Stimulated activated CD4-positive, alpha-beta T cell treated with anti-CD3 and anti-CD28 coated beads, Interleukin-12 subunit alpha, Interleukin-12 subunit beta, amount 100 ng/mL, for 4 hours (primary cell): ENCODE measurements around the gene HYI.
A peak's percentile ranks its signal among the peaks of the same experiment; 100 is the strongest.
"Not testable (repeated sequence)": the region's sequence is repeated elsewhere in the genome, so short reads cannot be mapped to it uniquely, and the experiment has no call there.

Experiments
- DNase-seq: peaks from one replicate; pipeline ENCODE4 v3.0.0-alpha.2; 2020

The HYI gene

GRCh38 chr1:43426221-43426620, 27.5 kb downstream of the HYI start:
- no peak for DNase-seq

GRCh38 chr1:43425045-43425444, 28.7 kb downstream of the HYI start:
- no peak for DNase-seq

DNA sequence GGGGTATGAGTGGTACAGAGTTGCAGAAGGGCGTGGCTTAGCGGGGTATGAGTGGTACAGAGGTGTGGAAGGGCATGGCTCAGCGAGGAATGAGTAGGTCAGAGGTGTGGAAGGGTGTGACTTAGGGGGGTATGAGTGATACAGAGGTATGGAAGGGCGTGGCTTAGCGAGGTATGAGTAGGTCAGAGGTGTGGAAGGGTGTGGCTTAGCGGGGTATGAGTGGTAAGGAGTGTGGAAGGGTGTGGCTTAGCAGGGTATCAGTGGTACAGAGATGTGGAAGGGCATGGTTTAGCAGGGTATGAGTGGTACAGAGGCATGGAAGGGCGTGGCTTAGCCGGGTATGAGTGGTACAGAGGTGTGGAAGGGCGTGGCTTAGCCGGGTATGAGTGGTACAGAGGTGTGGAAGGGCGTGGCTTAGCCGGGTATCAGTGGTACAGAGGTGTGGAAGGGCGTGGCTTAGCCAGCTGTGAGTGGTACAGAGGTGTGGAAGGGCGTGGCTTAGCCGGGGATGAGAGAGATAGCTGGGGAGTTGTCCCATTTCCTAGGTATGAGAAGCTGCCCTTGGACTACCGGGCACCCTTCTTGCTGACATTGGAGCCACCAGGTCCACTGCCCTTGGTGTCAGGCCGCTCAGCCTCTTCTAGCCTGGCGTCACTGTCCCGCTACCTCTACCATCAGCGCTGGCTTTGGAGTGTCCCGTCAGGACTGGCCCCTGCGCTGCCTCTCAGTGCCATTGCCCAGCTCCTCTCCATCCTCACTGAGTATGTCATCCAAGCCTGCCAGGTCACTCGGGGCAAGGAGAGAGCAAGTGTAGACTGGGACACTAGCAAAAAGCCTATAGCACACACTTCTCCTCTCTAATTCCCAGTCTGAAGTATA, 29.8 kb downstream of the HYI start:
- DNase-seq: no peak

- DNase-seq: no peak
These were observed 30.6 kb downstream of the HYI start for GRCh38 chr1:43422995-43423671.

- DNase-seq: no peak
These were observed 31.6 kb downstream of the HYI start for GRCh38 chr1:43421976-43422750.

DNA sequence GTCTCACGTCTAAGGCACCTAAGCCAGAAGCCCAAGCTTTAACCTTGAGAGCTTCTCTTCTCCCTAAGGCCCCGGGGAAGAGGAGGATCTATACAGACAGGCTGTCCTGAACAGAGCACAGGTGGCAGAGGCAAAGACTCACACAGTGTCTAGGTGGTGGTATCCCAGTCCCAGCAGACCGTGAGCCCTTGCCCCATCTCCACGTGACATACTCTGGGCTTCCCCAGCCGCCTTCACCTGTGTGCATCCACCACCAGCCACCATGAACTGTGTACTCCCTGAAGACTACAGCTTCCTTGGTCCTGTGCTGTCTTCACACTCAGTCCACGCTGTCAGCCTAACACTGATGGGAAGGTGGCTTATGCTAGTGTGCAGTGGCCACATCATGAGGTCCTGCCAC, 32.3 kb downstream of the HYI start:
- no peak for DNase-seq

DNA sequence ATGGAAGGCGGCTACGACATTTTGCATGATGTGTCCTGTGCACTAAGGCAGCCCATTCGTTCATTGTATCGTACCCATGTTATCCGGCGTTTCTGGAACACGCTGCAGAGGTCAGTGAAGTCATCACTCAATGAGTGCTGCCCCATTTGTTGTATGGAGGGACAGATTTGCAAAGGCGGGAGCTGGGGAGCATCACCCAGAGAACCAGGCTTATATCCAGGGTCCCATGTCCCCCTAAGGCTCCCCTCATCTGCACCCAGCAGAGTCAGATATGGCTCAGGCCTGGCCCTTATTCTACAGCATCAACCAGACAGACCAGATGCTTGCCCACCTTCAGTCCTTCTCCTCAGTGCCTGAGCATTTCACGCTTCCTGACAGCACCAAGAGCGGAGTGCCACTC, 32.9 kb downstream of the HYI start:
- no peak for DNase-seq

DNA sequence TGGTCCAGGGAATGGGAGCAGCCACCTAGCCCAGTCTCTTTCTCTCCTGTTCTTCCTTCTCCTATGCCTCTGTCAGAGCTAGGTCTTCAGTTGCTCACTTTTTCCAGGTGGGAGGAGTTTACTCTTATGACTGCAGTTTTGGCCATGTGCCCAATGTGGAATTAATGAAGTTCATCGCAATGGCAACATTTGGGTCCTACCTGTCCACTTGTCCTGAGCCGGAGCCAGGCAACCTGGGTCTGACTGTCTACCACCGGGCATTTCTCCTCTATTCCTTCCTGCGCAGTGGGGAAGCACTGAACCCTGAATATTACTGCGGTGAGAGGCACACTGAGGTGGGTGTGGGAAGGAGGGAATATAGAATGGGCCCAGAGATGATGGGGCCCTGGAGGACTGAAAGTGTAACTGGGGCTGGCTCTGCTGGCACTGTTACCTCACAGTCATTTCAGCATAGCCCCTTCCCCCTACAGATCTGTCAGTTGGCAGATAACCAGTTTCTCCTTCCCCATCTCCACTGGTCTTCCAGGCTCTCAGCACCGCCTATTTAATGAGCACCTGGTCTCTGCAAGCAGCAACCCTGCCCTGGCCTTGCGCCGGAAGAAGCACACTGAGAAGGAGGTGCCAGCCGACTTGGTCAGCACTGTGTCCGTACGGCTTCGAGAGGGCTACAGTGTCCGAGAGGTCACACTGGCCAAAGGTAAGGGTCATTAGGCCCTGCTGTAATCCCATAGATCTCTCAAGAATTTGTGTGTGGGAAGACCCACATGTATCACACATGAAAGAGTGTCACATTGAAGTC, 33.9 kb downstream of the HYI start:
- DNase-seq: no peak

- no peak for DNase-seq
These were observed 34.9 kb downstream of the HYI start for GRCh38 chr1:43418858-43419257.

GRCh38 chr1:43415901-43416300, 37.8 kb downstream of the HYI start:
- DNase-seq: no peak

DNA sequence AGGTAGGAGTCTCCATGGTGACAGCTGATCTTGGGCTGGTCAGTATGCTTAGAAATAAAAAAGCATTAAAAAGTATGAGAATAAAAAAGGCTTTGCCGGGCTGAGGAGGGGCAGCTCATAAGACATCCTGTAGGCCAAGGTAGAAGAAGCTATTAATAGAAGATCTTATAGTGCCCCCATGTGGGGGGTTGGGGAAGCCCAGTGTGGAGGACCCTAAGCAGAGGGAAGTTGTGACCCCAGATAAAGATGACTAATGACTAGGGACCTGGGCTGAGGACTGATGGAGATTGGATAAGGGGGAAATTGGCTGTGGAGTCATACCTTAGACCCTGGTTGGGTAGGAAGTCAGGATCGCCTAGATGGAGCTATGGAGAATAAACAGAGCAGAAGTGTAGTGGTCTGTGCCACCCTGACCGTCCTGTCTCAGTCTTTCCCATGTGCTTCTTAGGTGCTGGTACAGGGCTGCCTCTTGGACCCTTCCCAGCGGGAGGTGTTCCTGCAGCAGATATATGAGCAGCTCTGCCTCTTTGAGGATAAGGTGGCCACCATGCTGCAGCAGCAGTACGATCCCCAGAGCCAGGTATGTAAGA, 39.0 kb downstream of the HYI start:
- peak; percentile 49 for DNase-seq

GRCh38 chr1:43413426-43413825, 40.3 kb downstream of the HYI start:
- DNase-seq: not testable (repeated sequence)

DNA sequence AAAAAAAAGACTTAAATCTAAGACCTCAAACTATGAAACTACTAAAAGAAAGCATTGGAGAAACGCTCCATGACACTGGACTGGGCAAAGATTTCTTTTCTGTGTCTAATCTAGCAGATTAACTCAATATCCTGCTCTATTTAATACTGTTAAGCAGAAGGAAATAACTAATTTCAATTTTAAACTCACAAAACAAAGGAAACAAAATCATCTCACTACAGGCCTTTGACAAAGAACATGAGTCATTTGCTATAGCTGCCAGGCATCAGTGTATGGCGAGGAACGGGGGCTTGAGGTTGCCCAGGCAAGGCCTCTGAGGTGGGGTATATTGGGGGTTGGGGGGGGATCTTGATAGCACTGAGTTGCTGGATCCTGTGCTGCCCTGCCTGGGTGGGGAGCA, 43.2 kb downstream of the HYI start:
- DNase-seq: no peak

DNA sequence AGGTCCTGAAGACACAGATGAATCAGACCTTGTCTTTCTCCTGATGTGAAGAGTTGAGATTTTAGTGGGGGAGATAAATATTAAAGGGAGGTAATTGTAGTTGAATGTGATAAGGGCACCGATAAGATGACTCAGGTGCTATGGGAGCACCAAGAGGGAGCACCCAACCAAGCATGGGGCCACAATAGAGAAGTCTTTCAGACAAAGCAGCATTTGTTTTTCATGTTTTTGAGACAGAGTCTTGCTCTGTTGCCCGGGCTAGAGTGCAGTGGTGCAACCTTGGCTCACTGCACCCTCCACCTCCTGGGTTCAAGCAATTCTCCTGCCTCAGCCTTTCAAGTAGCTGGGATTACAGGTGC, 47.9 kb downstream of the HYI start:
- DNase-seq: no peak

GRCh38 chr1:43405219-43405875, 48.4 kb downstream of the HYI start:
- DNase-seq: no peak

DNA sequence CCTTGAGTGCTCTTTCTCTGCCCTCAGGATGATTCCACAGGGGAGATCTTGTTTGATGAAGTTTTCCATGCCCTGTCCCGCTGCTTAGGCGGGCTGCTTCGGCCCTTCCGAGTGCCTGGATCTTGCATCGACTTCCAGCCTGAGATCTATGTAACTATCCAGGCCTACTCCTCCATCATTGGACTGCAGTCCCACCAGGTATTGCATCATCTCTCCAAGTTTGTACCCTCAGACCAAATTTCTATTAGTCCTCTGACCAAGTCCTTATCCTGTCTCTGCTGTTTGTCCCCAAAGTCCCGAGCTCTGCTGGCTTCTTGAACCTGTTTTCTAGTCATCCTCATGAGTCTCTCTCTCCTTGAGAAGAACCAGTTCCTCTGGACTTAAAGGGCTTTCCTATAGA, 49.4 kb downstream of the HYI start:
- DNase-seq: no peak

- DNase-seq: no peak
These were observed 51.5 kb downstream of the HYI start for GRCh38 chr1:43402089-43402865.
